ENCODE measurements around the gene RHEBL1. TPM values are rescaled to one million over a fixed set of nuclear protein-coding genes. Genes with fewer than 3 reads are reported as not detected.

The RHEBL1 gene
- total and polyA plus RNA-seq, 2 of the 4 experiments (the other 2 are of a cell fraction): 0.62 to 0.72 TPM

GRCh38 chr12:49093792-49094159 lies 24.0 kb upstream of the RHEBL1 start:
- H3K4me3 ChIP-seq (ENCODE audit: insufficient read depth, low read depth, low read length): no peak overlapping the region
- DNase-seq: no peak
- no peak overlapping the region for H4K5ac ChIP-seq (ENCODE audit: low read depth, low read length)
- no TSS peak for BruUV-seq (replicated peaks)
- no peak overlapping the region for H2BK120ac ChIP-seq (ENCODE audit: low read depth, low read length)
- no peak overlapping the region for H2BK5ac ChIP-seq (ENCODE audit: low read depth, low read length, poor library complexity, severe bottlenecking)
- peaks cover 14% of the 10 kb centered on the region for H3K36me3 ChIP-seq (ENCODE audit: control insufficient read depth, insufficient read depth, low read length)
- intact Hi-C loops (cut with micrococcal nuclease): no loop called here
- no peaks in the 10 kb centered on the region for H3K79me1 ChIP-seq (ENCODE audit: low read depth in 1 of 2, low read length in 2 of 2)
- no peak overlapping the region for H2AK9ac ChIP-seq (replicated peaks; ENCODE audit: low read depth, low read length, poor library complexity)
- H3K18ac ChIP-seq (ENCODE audit: low read depth, low read length): no peak overlapping the region
- in situ Hi-C loops (cut with MboI; ENCODE audit: low sequenced_read_pairs): no loop called here
- H4K20me1 ChIP-seq (ENCODE audit: insufficient read depth, low read length): peaks cover 6% of the 10 kb centered on the region; the same call in 1 of the 2 replicates
- CTCF ChIA-PET: interaction anchor here (0.7 to 1.0 kb wide), 3 partner anchors 15 to 141 kb away, joined by 3 read pairs; no protein-coding TSS in a partner anchor
- no peak overlapping the region for H3K56ac ChIP-seq (ENCODE audit: extremely low read depth, insufficient read depth, low read length)
- H3K9me3 ChIP-seq (ENCODE audit: control insufficient read depth, insufficient read depth, low read length): no peaks in the 10 kb centered on the region
- no peak overlapping the region for H2AK5ac ChIP-seq (ENCODE audit: low read depth, low read length)
- no peaks in the 10 kb centered on the region for H3K9me1 ChIP-seq (ENCODE audit: insufficient read depth, low read length)
- 20% methylated on average over 3 of the region's 9 CpGs; no CpG with 5 or more reads in 1 of the 2 experiments for WGBS, 2 experiments (ENCODE audit: extremely low coverage in 2 of 2, insufficient read length in 1 of 2)
- H4K91ac ChIP-seq (ENCODE audit: insufficient read depth, low read depth, low read length): no peak overlapping the region
- no peak overlapping the region for H3K4ac ChIP-seq (ENCODE audit: low read depth, low read length)
- peak overlapping the region; percentile 7; the same call in 1 of the 2 replicates for H3K4me2 ChIP-seq (ENCODE audit: low read depth, low read length)
- H2AFZ ChIP-seq (replicated peaks; ENCODE audit: low read length, poor library complexity): peak overlapping the region; percentile 34
- POLR2A ChIA-PET (ENCODE audit: unreplicated experiment): no interaction called here
- H3K9ac ChIP-seq (ENCODE audit: low read depth, low read length): no peak overlapping the region
- no peak overlapping the region for H3K27ac ChIP-seq (ENCODE audit: insufficient read depth, low read length)
- no peak overlapping the region for H2BK20ac ChIP-seq (ENCODE audit: low read depth, low read length)
- no peak overlapping the region for H3K23ac ChIP-seq (ENCODE audit: low read depth, low read length)
- peaks cover 7% of the 10 kb centered on the region; the same call in 1 of the 2 replicates for H3K4me1 ChIP-seq (ENCODE audit: control insufficient read depth, insufficient read depth, low read length)
- H3K14ac ChIP-seq (replicated peaks; ENCODE audit: low read depth, low read length): no peak overlapping the region
- peaks cover 29% of the 10 kb centered on the region; the same call in 1 of the 2 replicates for H3K27me3 ChIP-seq (ENCODE audit: control insufficient read depth, insufficient read depth, low read length)
- ATAC-seq (ENCODE audit: low read depth): no peak
- H4K8ac ChIP-seq (ENCODE audit: low read depth in 2 of 2, low read length in 2 of 2): no peak overlapping the region
- H2BK15ac ChIP-seq (ENCODE audit: low read depth, low read length): no peak overlapping the region
- TF ChIP-seq MAZ (IDR thresholded peaks at IDR 0.05; ENCODE audit: borderline replicate concordance, low read depth, low read length) (no peak), CHD1 (IDR thresholded peaks at IDR 0.05; ENCODE audit: low read depth, low read length) (no peak), RFX5 (IDR thresholded peaks at IDR 0.05; ENCODE audit: low read depth, low read length) (no peak), MXI1 (IDR thresholded peaks at IDR 0.05; ENCODE audit: borderline replicate concordance, low read depth, low read length) (no peak), ELK1 (IDR thresholded peaks at IDR 0.05; ENCODE audit: borderline replicate concordance, low read depth, low read length) (no peak), CEBPB (IDR thresholded peaks at IDR 0.05; ENCODE audit: low read depth, low read length) (no peak), NFE2L2 (IDR thresholded peaks at IDR 0.05; ENCODE audit: low read depth, low read length) (no peak)
- TF ChIP-seq, protein P1, sequence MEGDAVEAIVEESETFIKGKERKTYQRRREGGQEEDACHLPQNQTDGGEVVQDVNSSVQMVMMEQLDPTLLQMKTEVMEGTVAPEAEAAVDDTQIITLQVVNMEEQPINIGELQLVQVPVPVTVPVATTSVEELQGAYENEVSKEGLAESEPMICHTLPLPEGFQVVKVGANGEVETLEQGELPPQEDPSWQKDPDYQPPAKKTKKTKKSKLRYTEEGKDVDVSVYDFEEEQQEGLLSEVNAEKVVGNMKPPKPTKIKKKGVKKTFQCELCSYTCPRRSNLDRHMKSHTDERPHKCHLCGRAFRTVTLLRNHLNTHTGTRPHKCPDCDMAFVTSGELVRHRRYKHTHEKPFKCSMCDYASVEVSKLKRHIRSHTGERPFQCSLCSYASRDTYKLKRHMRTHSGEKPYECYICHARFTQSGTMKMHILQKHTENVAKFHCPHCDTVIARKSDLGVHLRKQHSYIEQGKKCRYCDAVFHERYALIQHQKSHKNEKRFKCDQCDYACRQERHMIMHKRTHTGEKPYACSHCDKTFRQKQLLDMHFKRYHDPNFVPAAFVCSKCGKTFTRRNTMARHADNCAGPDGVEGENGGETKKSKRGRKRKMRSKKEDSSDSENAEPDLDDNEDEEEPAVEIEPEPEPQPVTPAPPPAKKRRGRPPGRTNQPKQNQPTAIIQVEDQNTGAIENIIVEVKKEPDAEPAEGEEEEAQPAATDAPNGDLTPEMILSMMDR (conservative IDR thresholded peaks at IDR 0.05; ENCODE audit: low read depth, low read length): no peak
- TF ChIP-seq, protein P2, sequence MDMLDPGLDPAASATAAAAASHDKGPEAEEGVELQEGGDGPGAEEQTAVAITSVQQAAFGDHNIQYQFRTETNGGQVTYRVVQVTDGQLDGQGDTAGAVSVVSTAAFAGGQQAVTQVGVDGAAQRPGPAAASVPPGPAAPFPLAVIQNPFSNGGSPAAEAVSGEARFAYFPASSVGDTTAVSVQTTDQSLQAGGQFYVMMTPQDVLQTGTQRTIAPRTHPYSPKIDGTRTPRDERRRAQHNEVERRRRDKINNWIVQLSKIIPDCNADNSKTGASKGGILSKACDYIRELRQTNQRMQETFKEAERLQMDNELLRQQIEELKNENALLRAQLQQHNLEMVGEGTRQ (IDR thresholded peaks at IDR 0.05; ENCODE audit: low read depth, low read length): no peak
- dilution Hi-C loops (cut with HindIII; ENCODE audit: low sequenced_read_pairs, unreplicated experiment): no loop called here

All from IMR-90 (cell line).